Neural crest cell (in vitro differentiated cells): ENCODE measurements around the gene UBXN2A. TPM values are rescaled to one million over a fixed set of nuclear protein-coding genes. Genes with fewer than 3 reads are reported as not detected.
"Not testable (repeated sequence)": the region's sequence is repeated elsewhere in the genome, so short reads cannot be mapped to it uniquely, and the experiment has no call there.

ENCODE experiments used
- DNase-seq: peaks from one replicate; pipeline ENCODE4 v3.0.0; 2021; ENCODE audit warnings: low read depth, mixed read lengths, low spot score
- H3K27ac Mint-ChIP-seq: one replicate; pipeline ENCODE4 v1.8.0; 2021; ENCODE audit warnings: mild to moderate bottlenecking, mixed read lengths; ENCODE audit not compliant: unreplicated experiment
- H3K27me3 Mint-ChIP-seq: 2 replicates; pipeline ENCODE4 v1.8.0; 2021; ENCODE audit warnings: low read depth, mild to moderate bottlenecking, mixed read lengths
- H3K36me3 Mint-ChIP-seq: 2 replicates; pipeline ENCODE4 v1.8.0; 2021; ENCODE audit warnings: low read depth, mild to moderate bottlenecking, mixed read lengths
- H3K4me1 Mint-ChIP-seq: 2 replicates; pipeline ENCODE4 v1.8.0; 2021; ENCODE audit warnings: mixed read lengths
- H3K4me3 Mint-ChIP-seq: one replicate; pipeline ENCODE4 v1.8.0; 2021; ENCODE audit warnings: mild to moderate bottlenecking, mixed read lengths
- H3K9me3 Mint-ChIP-seq: 2 replicates; pipeline ENCODE4 v1.8.0; 2021; ENCODE audit warnings: mixed read lengths
- CTCF ChIP-seq: fragments of 200-600 bp; sonication (generic); conservative IDR thresholded peaks from 2 replicates; pipeline ENCODE4 v1.5.0; 2021; ENCODE audit warnings: antibody characterized with exemption, mild to moderate bottlenecking
- total RNA-seq: library from RNA; stranded (reverse); gene quantifications from 2 replicates; pipeline ENCODE4 v1.2.1, GENCODE V29; 2021

Gene UBXN2A
- total RNA-seq, 1 donor from 2014 or later: 29.8 TPM

- H3K27me3 Mint-ChIP-seq: no peaks in the 10 kb centered on the region
- peaks cover 15% of the 10 kb centered on the region for H3K4me1 Mint-ChIP-seq
- no peak for DNase-seq
- TF ChIP-seq CTCF: no peak
- no peaks in the 10 kb centered on the region for H3K9me3 Mint-ChIP-seq
- H3K36me3 Mint-ChIP-seq: peaks cover 10% of the 10 kb centered on the region
- no peak overlapping the region for H3K4me3 Mint-ChIP-seq
- H3K27ac Mint-ChIP-seq: peak overlapping the region; percentile 84
Measured at GRCh38 chr2:24024996-24025663, 84.9 kb downstream of the UBXN2A start.

GRCh38 chr2:24026233-24026632 lies 86.0 kb downstream of the UBXN2A start:
- no peak for DNase-seq
- H3K36me3 Mint-ChIP-seq: peaks cover 12% of the 10 kb centered on the region
- TF ChIP-seq CTCF: no peak
- no peaks in the 10 kb centered on the region for H3K9me3 Mint-ChIP-seq
- H3K4me3 Mint-ChIP-seq: peak overlapping the region; percentile 41
- H3K4me1 Mint-ChIP-seq: peaks cover 15% of the 10 kb centered on the region
- no peaks in the 10 kb centered on the region for H3K27me3 Mint-ChIP-seq
- H3K27ac Mint-ChIP-seq: peak overlapping the region; percentile 84

GRCh38 chr2:24038786-24039499 lies 98.7 kb downstream of the UBXN2A start:
- no peak overlapping the region for H3K4me3 Mint-ChIP-seq
- H3K27ac Mint-ChIP-seq: no peak overlapping the region
- no peaks in the 10 kb centered on the region for H3K9me3 Mint-ChIP-seq
- H3K4me1 Mint-ChIP-seq: peaks cover 3% of the 10 kb centered on the region
- no peak for TF ChIP-seq CTCF
- DNase-seq: no peak
- H3K36me3 Mint-ChIP-seq: peaks cover 8% of the 10 kb centered on the region
- no peaks in the 10 kb centered on the region for H3K27me3 Mint-ChIP-seq

GRCh38 chr2:24040511-24040910 lies 100.2 kb downstream of the UBXN2A start:
- no peaks in the 10 kb centered on the region for H3K27me3 Mint-ChIP-seq
- peaks cover 8% of the 10 kb centered on the region for H3K4me1 Mint-ChIP-seq
- H3K36me3 Mint-ChIP-seq: peaks cover 8% of the 10 kb centered on the region
- no peak for TF ChIP-seq CTCF
- H3K4me3 Mint-ChIP-seq: no peak overlapping the region
- no peaks in the 10 kb centered on the region for H3K9me3 Mint-ChIP-seq
- no peak for DNase-seq
- H3K27ac Mint-ChIP-seq: no peak overlapping the region

- DNase-seq, H3K4me3 Mint-ChIP-seq, H3K9me3 Mint-ChIP-seq, H3K27me3 Mint-ChIP-seq, H3K27ac Mint-ChIP-seq, H3K36me3 Mint-ChIP-seq: not testable (repeated sequence)
- H3K4me1 Mint-ChIP-seq: peaks cover 26% of the 10 kb centered on the region
Measured at GRCh38 chr2:24043133-24043532, 102.9 kb downstream of the UBXN2A start.
